Measurements from ENCODE around the gene ABLIM3. TPM values are rescaled to one million over a fixed set of nuclear protein-coding genes. Genes with fewer than 3 reads are reported as not detected.

ABLIM3 gene
- polyA plus RNA-seq, 1 donor, result 7.2 TPM

DNA sequence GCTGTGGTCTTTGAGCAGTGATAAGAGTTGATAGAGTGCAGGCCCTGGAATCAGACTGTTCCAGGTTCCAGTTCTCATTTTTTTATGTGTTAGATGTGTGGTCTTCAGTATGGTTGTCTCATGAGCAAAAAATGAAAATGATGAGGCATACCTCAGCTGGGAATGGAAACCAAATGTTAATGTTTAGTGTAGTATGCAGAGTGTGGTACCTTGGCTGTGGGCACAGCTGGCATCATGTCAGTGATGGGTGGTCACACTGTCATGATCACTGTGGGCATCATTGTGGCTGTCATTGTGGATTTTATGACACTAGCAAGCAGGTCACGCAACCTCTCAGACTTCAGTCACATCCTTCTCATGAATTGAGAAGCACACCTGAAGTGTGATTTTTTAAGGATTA, 6.4 kb downstream of the ABLIM3 start:
- no peaks in the 10 kb centered on the region for H3K36me3 ChIP-seq (ENCODE audit: control insufficient read depth, insufficient read depth, low read length)
- H3K9me3 ChIP-seq (ENCODE audit: control insufficient read depth, low read depth, low read length), result no peaks in the 10 kb centered on the region
- no peaks in the 10 kb centered on the region for H3K4me1 ChIP-seq (ENCODE audit: control insufficient read depth, insufficient read depth, low read length)
- no peak overlapping the region for H3K27ac ChIP-seq (ENCODE audit: low read length)
- H3K4me3 ChIP-seq (ENCODE audit: low read length), result no peak overlapping the region
- peaks cover 10% of the 10 kb centered on the region for H3K27me3 ChIP-seq (ENCODE audit: control insufficient read depth, insufficient read depth, low read length)
- no CpG with 5 or more reads among the region's 1 CpG for WGBS (ENCODE audit: insufficient coverage, low lambda C conversion rate)
- no peak for DNase-seq

DNA sequence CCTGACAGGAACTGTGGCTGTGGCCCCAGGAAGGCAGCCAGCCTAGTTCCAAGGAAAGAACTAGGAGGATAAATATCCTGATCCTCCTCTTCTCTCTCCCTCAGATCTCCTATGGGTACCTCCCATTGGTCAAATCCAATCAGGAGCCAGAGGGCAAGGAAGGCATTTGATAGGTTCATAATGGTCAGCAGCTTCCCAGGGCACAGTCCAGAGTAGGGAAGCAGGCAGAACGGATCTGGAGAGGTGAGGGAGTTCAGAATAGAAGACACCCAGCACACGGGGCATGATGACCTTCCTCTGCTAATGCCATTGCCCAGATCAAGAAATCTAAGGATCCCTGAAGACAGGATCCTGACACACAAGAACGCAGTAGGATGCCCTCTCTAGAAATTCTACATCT, 8.6 kb downstream of the ABLIM3 start:
- H3K9me3 ChIP-seq (ENCODE audit: control insufficient read depth, low read depth, low read length), result no peaks in the 10 kb centered on the region
- no peaks in the 10 kb centered on the region for H3K4me1 ChIP-seq (ENCODE audit: control insufficient read depth, insufficient read depth, low read length)
- H3K36me3 ChIP-seq (ENCODE audit: control insufficient read depth, insufficient read depth, low read length), result no peaks in the 10 kb centered on the region
- DNase-seq, result no peak
- WGBS (ENCODE audit: insufficient coverage, low lambda C conversion rate), result no CpG with 5 or more reads among the region's 3 CpGs
- H3K4me3 ChIP-seq (ENCODE audit: low read length), result no peak overlapping the region
- H3K27ac ChIP-seq (ENCODE audit: low read length), result no peak overlapping the region
- H3K27me3 ChIP-seq (ENCODE audit: control insufficient read depth, insufficient read depth, low read length), result peaks cover 2% of the 10 kb centered on the region

GRCh38 chr5:149150457-149150856, 9.2 kb downstream of the ABLIM3 start:
- H3K4me3 ChIP-seq (ENCODE audit: low read length), result no peak overlapping the region
- H3K36me3 ChIP-seq (ENCODE audit: control insufficient read depth, insufficient read depth, low read length), result no peaks in the 10 kb centered on the region
- H3K27ac ChIP-seq (ENCODE audit: low read length), result no peak overlapping the region
- no peaks in the 10 kb centered on the region for H3K4me1 ChIP-seq (ENCODE audit: control insufficient read depth, insufficient read depth, low read length)
- H3K9me3 ChIP-seq (ENCODE audit: control insufficient read depth, low read depth, low read length), result no peaks in the 10 kb centered on the region
- WGBS (ENCODE audit: insufficient coverage, low lambda C conversion rate), result 40% methylated on average over 1 of the region's 5 CpGs
- DNase-seq, result no peak
- H3K27me3 ChIP-seq (ENCODE audit: control insufficient read depth, insufficient read depth, low read length), result peaks cover 2% of the 10 kb centered on the region

DNA sequence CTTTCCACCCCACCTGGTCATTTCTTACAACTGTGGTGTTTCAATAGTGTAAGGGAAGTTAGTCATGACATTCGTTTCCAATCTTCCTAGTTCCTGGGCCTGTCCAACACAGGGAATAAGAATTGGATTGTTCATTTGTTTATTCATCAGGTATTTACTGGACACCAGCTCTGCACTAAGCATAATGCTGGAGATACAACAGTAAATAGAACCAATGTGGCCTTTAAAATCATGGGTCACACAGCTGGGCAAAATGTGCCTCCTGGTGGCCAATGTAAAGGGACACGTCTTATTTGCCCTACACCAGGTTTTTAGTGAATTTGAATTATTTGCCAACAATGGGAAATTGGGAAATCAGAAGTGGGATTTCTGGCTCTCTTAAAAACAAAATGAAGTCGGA, 10.4 kb downstream of the ABLIM3 start:
- no peak for DNase-seq
- Histone ChIP-seq H3K4me3 (ENCODE audit: low read length) (no peak overlapping the region), H3K36me3 (ENCODE audit: control insufficient read depth, insufficient read depth, low read length) (no peaks in the 10 kb centered on the region), H3K27ac (ENCODE audit: low read length) (no peak overlapping the region), H3K9me3 (ENCODE audit: control insufficient read depth, low read depth, low read length) (no peaks in the 10 kb centered on the region), H3K4me1 (ENCODE audit: control insufficient read depth, insufficient read depth, low read length) (no peaks in the 10 kb centered on the region), H3K27me3 (ENCODE audit: control insufficient read depth, insufficient read depth, low read length) (peaks cover 2% of the 10 kb centered on the region)
- no CpG with 5 or more reads among the region's 3 CpGs for WGBS (ENCODE audit: insufficient coverage, low lambda C conversion rate)

DNA sequence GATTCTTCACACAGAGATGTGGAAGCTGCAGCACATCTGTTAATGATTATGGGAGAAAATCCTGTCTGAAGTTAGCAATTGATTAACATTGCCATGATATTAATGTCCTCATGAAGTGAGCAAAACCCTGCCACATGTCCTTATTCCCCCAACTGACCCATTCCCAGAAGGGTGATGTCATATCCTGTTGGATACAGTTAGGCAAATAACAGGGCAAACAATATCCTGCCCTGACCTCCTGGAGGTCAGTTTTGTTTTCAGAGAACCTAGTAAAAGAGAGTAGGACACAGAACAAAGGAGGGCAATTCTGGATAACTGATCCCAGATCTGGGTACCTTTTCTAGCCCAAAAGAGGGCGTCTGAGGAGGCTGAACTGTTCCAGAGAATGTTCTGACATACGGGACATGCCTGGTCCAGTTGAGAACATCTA, 11.0 kb downstream of the ABLIM3 start:
- WGBS (ENCODE audit: insufficient coverage, low lambda C conversion rate), result no CpG with 5 or more reads among the region's 2 CpGs
- DNase-seq, result no peak
- H3K4me1 ChIP-seq (ENCODE audit: control insufficient read depth, insufficient read depth, low read length), result no peaks in the 10 kb centered on the region
- H3K36me3 ChIP-seq (ENCODE audit: control insufficient read depth, insufficient read depth, low read length), result no peaks in the 10 kb centered on the region
- H3K9me3 ChIP-seq (ENCODE audit: control insufficient read depth, low read depth, low read length), result no peaks in the 10 kb centered on the region
- H3K27me3 ChIP-seq (ENCODE audit: control insufficient read depth, insufficient read depth, low read length), result peaks cover 2% of the 10 kb centered on the region
- H3K27ac ChIP-seq (ENCODE audit: low read length), result no peak overlapping the region
- H3K4me3 ChIP-seq (ENCODE audit: low read length), result no peak overlapping the region

GRCh38 chr5:149153193-149153750, 12.0 kb downstream of the ABLIM3 start:
- Histone ChIP-seq H3K9me3 (ENCODE audit: control insufficient read depth, low read depth, low read length) (no peaks in the 10 kb centered on the region), H3K36me3 (ENCODE audit: control insufficient read depth, insufficient read depth, low read length) (no peaks in the 10 kb centered on the region), H3K4me1 (ENCODE audit: control insufficient read depth, insufficient read depth, low read length) (no peaks in the 10 kb centered on the region), H3K27me3 (ENCODE audit: control insufficient read depth, insufficient read depth, low read length) (no peaks in the 10 kb centered on the region), H3K4me3 (ENCODE audit: low read length) (no peak overlapping the region), H3K27ac (ENCODE audit: low read length) (no peak overlapping the region)
- DNase-seq, result no peak
- WGBS (ENCODE audit: insufficient coverage, low lambda C conversion rate), result 100% methylated on average over 1 of the region's 4 CpGs

DNA sequence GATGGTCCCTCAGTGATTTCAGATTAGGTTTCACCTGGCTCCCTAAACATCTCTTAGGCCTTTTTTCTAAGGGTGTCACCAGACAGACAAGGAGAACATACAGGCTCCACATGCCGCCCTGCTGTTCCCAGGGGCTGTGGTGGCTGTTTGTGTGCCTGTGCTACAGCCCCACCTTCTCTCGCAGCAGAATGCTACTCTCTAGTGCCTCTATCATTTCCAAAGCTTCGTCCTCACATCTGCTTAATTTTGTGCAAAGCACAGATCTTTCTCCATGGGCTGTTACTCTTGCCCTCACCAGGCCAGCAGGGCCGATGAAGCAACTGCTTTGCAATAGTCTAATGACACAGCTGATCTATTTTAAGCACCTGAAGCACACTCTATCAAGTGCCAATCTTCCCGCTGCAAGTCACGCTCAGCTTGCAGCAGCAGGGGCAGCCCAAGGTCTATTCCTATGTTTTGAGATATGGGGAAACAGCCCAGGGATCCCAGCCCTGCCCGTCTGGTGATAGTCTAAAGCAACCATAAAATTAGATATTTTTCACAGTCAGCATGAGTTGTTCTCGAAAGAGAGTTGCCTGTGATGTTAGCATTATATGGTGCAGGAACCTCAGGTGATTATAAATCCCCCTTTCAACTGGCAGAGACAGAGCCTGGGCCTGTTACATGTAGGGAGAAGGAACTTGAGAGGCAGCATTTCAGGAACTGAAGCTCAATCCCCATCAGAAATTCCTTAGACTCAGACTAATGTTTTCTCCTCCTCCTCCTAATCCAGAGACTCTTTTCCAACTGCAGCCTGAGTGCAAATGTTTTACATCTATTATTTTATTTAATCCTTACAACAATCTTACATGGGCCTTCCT, 12.7 kb downstream of the ABLIM3 start:
- Histone ChIP-seq H3K9me3 (ENCODE audit: control insufficient read depth, low read depth, low read length) (no peaks in the 10 kb centered on the region), H3K4me1 (ENCODE audit: control insufficient read depth, insufficient read depth, low read length) (no peaks in the 10 kb centered on the region), H3K27me3 (ENCODE audit: control insufficient read depth, insufficient read depth, low read length) (no peaks in the 10 kb centered on the region), H3K36me3 (ENCODE audit: control insufficient read depth, insufficient read depth, low read length) (no peaks in the 10 kb centered on the region), H3K4me3 (ENCODE audit: low read length) (no peak overlapping the region), H3K27ac (ENCODE audit: low read length) (no peak overlapping the region)
- 60% methylated on average over 3 of the region's 8 CpGs for WGBS (ENCODE audit: insufficient coverage, low lambda C conversion rate)
- no peak for DNase-seq

- Histone ChIP-seq H3K36me3 (ENCODE audit: control insufficient read depth, insufficient read depth, low read length) (no peaks in the 10 kb centered on the region), H3K27me3 (ENCODE audit: control insufficient read depth, insufficient read depth, low read length) (no peaks in the 10 kb centered on the region), H3K4me3 (ENCODE audit: low read length) (no peak overlapping the region), H3K27ac (ENCODE audit: low read length) (no peak overlapping the region), H3K9me3 (ENCODE audit: control insufficient read depth, low read depth, low read length) (no peaks in the 10 kb centered on the region), H3K4me1 (ENCODE audit: control insufficient read depth, insufficient read depth, low read length) (no peaks in the 10 kb centered on the region)
- no peak for DNase-seq
- 100% methylated on average over 1 of the region's 1 CpG for WGBS (ENCODE audit: insufficient coverage, low lambda C conversion rate)
Measured at GRCh38 chr5:149154650-149155049, 13.4 kb downstream of the ABLIM3 start.

GRCh38 chr5:149156435-149157083, 15.3 kb downstream of the ABLIM3 start:
- Histone ChIP-seq H3K9me3 (ENCODE audit: control insufficient read depth, low read depth, low read length) (no peaks in the 10 kb centered on the region), H3K36me3 (ENCODE audit: control insufficient read depth, insufficient read depth, low read length) (no peaks in the 10 kb centered on the region), H3K27ac (ENCODE audit: low read length) (no peak overlapping the region), H3K4me1 (ENCODE audit: control insufficient read depth, insufficient read depth, low read length) (no peaks in the 10 kb centered on the region), H3K27me3 (ENCODE audit: control insufficient read depth, insufficient read depth, low read length) (no peaks in the 10 kb centered on the region), H3K4me3 (ENCODE audit: low read length) (no peak overlapping the region)
- DNase-seq, result no peak
- 73% methylated on average over 3 of the region's 4 CpGs for WGBS (ENCODE audit: insufficient coverage, low lambda C conversion rate)

- Histone ChIP-seq H3K9me3 (ENCODE audit: control insufficient read depth, low read depth, low read length) (no peaks in the 10 kb centered on the region), H3K4me1 (ENCODE audit: control insufficient read depth, insufficient read depth, low read length) (no peaks in the 10 kb centered on the region), H3K27ac (ENCODE audit: low read length) (no peak overlapping the region), H3K27me3 (ENCODE audit: control insufficient read depth, insufficient read depth, low read length) (no peaks in the 10 kb centered on the region), H3K4me3 (ENCODE audit: low read length) (no peak overlapping the region), H3K36me3 (ENCODE audit: control insufficient read depth, insufficient read depth, low read length) (no peaks in the 10 kb centered on the region)
- DNase-seq, result no peak
- 100% methylated on average over 1 of the region's 2 CpGs for WGBS (ENCODE audit: insufficient coverage, low lambda C conversion rate)
Measured at GRCh38 chr5:149157330-149157729, 16.0 kb downstream of the ABLIM3 start.
